Endothelial cell of umbilical vein (primary cell): Measurements from ENCODE around the gene FOXC1. TPM values are rescaled to one million over a fixed set of nuclear protein-coding genes. Genes with fewer than 3 reads are reported as not detected.

Experiments used
- BruUV-seq: library from RNA; stranded (reverse); fragments of 400-500 nt; replicated peaks from 2 replicates; lab custom pipeline; 2021; lab: Mats Ljungman, UMichigan
- CTCF ChIA-PET: fragments of 300-600, 350-600 bp; sonication (Branson Sonifier 250); formaldehyde crosslinking; loops from one replicate; lab custom pipeline; 2021; ENCODE audit warnings: antibody characterized with exemption, inconsistent platforms; lab: Charles Lee
- POLR2A ChIA-PET: fragments of 300-600, 350-600 bp; sonication (Branson Sonifier 250); formaldehyde crosslinking; loops from one replicate; lab custom pipeline; 2021; ENCODE audit warnings: antibody characterized with exemption, inconsistent platforms; lab: Charles Lee
- DNase-seq: peaks from one replicate; pipeline ENCODE4 v3.0.0-alpha.2; 2011; ENCODE audit warnings: low read depth, low spot score
- FAIRE-seq: peaks from 2 replicates; lab custom pipeline; 2011; peaks lifted over from hg19 to GRCh38; lab: Jason Lieb, UNC
- H2AFZ ChIP-seq: 2 replicates; pipeline ENCODE4 v1.6.0; 2012; ENCODE audit warnings: low read depth, low read length, control low read depth, inconsistent platforms
- H3K27ac ChIP-seq: 2 replicates; pipeline ENCODE4 v1.5.1; 2011; ENCODE audit warnings: low read depth, mild to moderate bottlenecking, control low read depth, low read length, moderate library complexity; ENCODE audit not compliant: insufficient read depth
- H3K27me3 ChIP-seq, 2 experiments: 2 replicates each; pipeline versions ENCODE4 v1.6.0 to v1.6.1; 2011; ENCODE audit warnings: low read length in 2 of 2, mixed read lengths in 1 of 2; ENCODE audit not compliant: control insufficient read depth in 2 of 2, insufficient read depth in 2 of 2
- H3K36me3 ChIP-seq, 2 experiments: 2 replicates in 1 of 2; 3 replicates in 1 of 2; pipeline ENCODE4 v1.5.1; 2011; ENCODE audit warnings: low read length in 2 of 2, mild to moderate bottlenecking in 1 of 2, moderate library complexity in 1 of 2; ENCODE audit not compliant: control insufficient read depth in 2 of 2, insufficient read depth in 2 of 2; ENCODE audit errors: extremely low read depth in 1 of 2
- H3K4me1 ChIP-seq: 3 replicates; pipeline ENCODE4 v1.5.1; 2011; ENCODE audit warnings: mild to moderate bottlenecking, low read length; ENCODE audit not compliant: control insufficient read depth, insufficient read depth; ENCODE audit errors: extremely low read depth
- H3K4me2 ChIP-seq: 2 replicates; pipeline ENCODE4 v1.6.1; 2011; ENCODE audit warnings: low read length, control low read depth, mixed read lengths; ENCODE audit not compliant: insufficient read depth
- H3K4me3 ChIP-seq, 3 experiments: fragments of 200-600 bp in 1 of 3; sonication (generic), shearing (Covaris generic) in 1 of 3; replicated peaks in 1 of 3; 2 replicates each; pipeline ENCODE4 v1.5.1; 2011 to 2016; ENCODE audit warnings: control low read depth in 3 of 3, low read length in 3 of 3, mild to moderate bottlenecking in 2 of 3, inconsistent platforms in 1 of 3, low read depth in 1 of 3, moderate library complexity in 1 of 3; ENCODE audit not compliant: insufficient read depth in 1 of 3
- H3K79me2 ChIP-seq: 2 replicates; pipeline ENCODE4 v1.6.0; 2012; ENCODE audit warnings: low read length, inconsistent platforms; ENCODE audit not compliant: control insufficient read depth, insufficient read depth
- H3K9ac ChIP-seq: replicated peaks from 2 replicates; pipeline ENCODE3; 2011; ENCODE audit warnings: low read length, control low read depth; ENCODE audit not compliant: insufficient read depth; ENCODE audit errors: extremely low read depth
- H3K9me1 ChIP-seq: replicated peaks from 3 replicates; pipeline ENCODE4 v1.6.0; 2011; ENCODE audit warnings: mild to moderate bottlenecking, low read length; ENCODE audit not compliant: control insufficient read depth, insufficient read depth; ENCODE audit errors: extremely low read depth
- H3K9me3 ChIP-seq: replicated peaks from 2 replicates; pipeline ENCODE4 v1.5.1; 2012; ENCODE audit warnings: low read length, inconsistent platforms; ENCODE audit not compliant: control insufficient read depth, insufficient read depth
- H4K20me1 ChIP-seq: replicated peaks from 2 replicates; pipeline ENCODE3; 2011; ENCODE audit warnings: mild to moderate bottlenecking, low read length; ENCODE audit not compliant: control insufficient read depth, insufficient read depth; ENCODE audit errors: extremely low read depth
- CTCF ChIP-seq, 2 donors: IDR thresholded peaks; 1 replicate in 1 of 2; 2 replicates in 1 of 2; pipeline ENCODE4 v1.5.1; 2011; ENCODE audit warnings: low read length in 2 of 2, mild to moderate bottlenecking in 2 of 2, moderate library complexity in 2 of 2, control low read depth in 1 of 2, inconsistent platforms in 1 of 2, low read depth in 1 of 2; ENCODE audit not compliant: insufficient read depth in 1 of 2; ENCODE audit errors: extremely low read depth in 1 of 2
- EZH2 ChIP-seq: IDR thresholded peaks from 2 replicates; pipeline ENCODE4 v1.6.1; 2012; ENCODE audit warnings: borderline replicate concordance, low read depth, mild to moderate bottlenecking, moderate library complexity, low read length, inconsistent platforms; ENCODE audit not compliant: severe bottlenecking
- FOS ChIP-seq: IDR thresholded peaks from 2 replicates; pipeline ENCODE4 v1.6.1; 2011; ENCODE audit warnings: mild to moderate bottlenecking, low read length, moderate library complexity, borderline replicate concordance; ENCODE audit not compliant: insufficient read depth
- GATA2 ChIP-seq: IDR thresholded peaks from 2 replicates; pipeline ENCODE4 v1.7.0; 2011; ENCODE audit warnings: low read depth, mild to moderate bottlenecking, moderate library complexity, mixed read lengths, low read length; ENCODE audit not compliant: insufficient read length, insufficient read depth
- JUN ChIP-seq: IDR thresholded peaks from 2 replicates; pipeline ENCODE4 v1.6.1; 2011; ENCODE audit warnings: borderline replicate concordance, low read depth; ENCODE audit not compliant: insufficient read length, insufficient read depth
- MAX ChIP-seq: IDR thresholded peaks from 2 replicates; pipeline ENCODE4 v1.6.1; 2011; ENCODE audit not compliant: insufficient read depth, insufficient read length
- MYC ChIP-seq: IDR thresholded peaks from one replicate; pipeline ENCODE4 v1.6.1; 2011; ENCODE audit warnings: mild to moderate bottlenecking, low read depth, low read length
- POLR2A ChIP-seq: IDR thresholded peaks from 2 replicates; pipeline ENCODE4 v1.6.1; 2012; ENCODE audit warnings: low read depth, mild to moderate bottlenecking, control low read depth, low read length
- POLR2AphosphoS5 ChIP-seq: IDR thresholded peaks from 2 replicates; pipeline ENCODE4 v1.6.1; 2012; ENCODE audit warnings: low read depth, mild to moderate bottlenecking, control low read depth, low read length, moderate library complexity; ENCODE audit not compliant: insufficient read depth
- dilution Hi-C: fragments of 300-500 bp; cut with MboI; formaldehyde crosslinking; loops from one replicate; pipeline ENCODE4 v1.15.0; 2019; ENCODE audit warnings: low sequenced_read_pairs; ENCODE audit not compliant: extremely low pct_ligation_motif_present
- intact Hi-C: fragments of 100-400 bp; cut with micrococcal nuclease; formaldehyde crosslinking; loops from one replicate; pipeline ENCODE4 v1.10.0; 2022
- polyA plus RNA-seq, 4 experiments: library from polyadenylated mRNA; depleted of rRNA in 3 of 4; stranded (reverse) in 3 of 4; unstranded in 1 of 4; fragments of >200 nt; gene quantifications; 2 replicates each; pipeline versions ENCODE4 v1.2.1 to v1.2.3, GENCODE V29; 2011 to 2012; ENCODE audit warnings: missing spikeins in 1 of 4
- total RNA-seq: library from RNA; stranded (reverse); gene quantifications from 2 replicates; pipeline ENCODE4 v1.2.3, GENCODE V29; 2021

FOXC1 gene
- total and polyA plus RNA-seq, 2 donors (not counting 3 experiments of a cell fraction or from before 2014, with no cell fraction given), result 6.4 to 16.4 TPM

GRCh38 chr6:1616701-1617463, 7.2 kb downstream of the FOXC1 start:
- Histone ChIP-seq H3K27me3 (no peaks in the 10 kb centered on the region), H3K9me3 (no peaks in the 10 kb centered on the region), H3K4me3 (no peak overlapping the region), H2AFZ (peak overlapping the region; percentile 3), H3K36me3 (no peaks in the 10 kb centered on the region), H3K4me2 (peak overlapping the region; percentile 40), H3K4me1 (peaks cover 39% of the 10 kb centered on the region), H3K79me2 (peaks cover 47% of the 10 kb centered on the region), H3K27ac (peak overlapping the region; percentile 14), H3K9me1 (no peaks in the 10 kb centered on the region), H4K20me1 (peaks cover 4% of the 10 kb centered on the region), H3K9ac (no peak overlapping the region)
- BruUV-seq, result no TSS peak
- ChIA-PET POLR2A (interaction anchor here (0.6 to 0.7 kb wide), 2 partner anchors 485 to 1024 kb away, joined by 3 read pairs; no protein-coding TSS in a partner anchor), CTCF (interaction anchor here (0.8 to 2.2 kb wide), 5 partner anchors 70 to 1017 kb away, joined by 3 to 12 read pairs (median 5); no protein-coding TSS in a partner anchor)
- DNase-seq (peak; percentile 65), FAIRE-seq (peak; percentile 18)
- intact Hi-C loops, result loop anchor here (5.0 to 10.0 kb wide), 3 partner anchors 410 to 1448 kb away; partner anchors contain the start of gene RIPK1
- no peak for TF ChIP-seq EZH2
- no peak for TF ChIP-seq MAX
- no peak for TF ChIP-seq JUN
- no peak for TF ChIP-seq MYC
- no peak for TF ChIP-seq CTCF (IDR thresholded peaks at IDR 0.05; ENCODE audit: extremely low read depth in 1 of 2, insufficient read depth in 1 of 2, low read depth in 1 of 2, low read length in 2 of 2)
- no peak for TF ChIP-seq GATA2
- TF ChIP-seq POLR2AphosphoS5, result no peak
- TF ChIP-seq POLR2A, result no peak
- TF ChIP-seq FOS, result no peak
- dilution Hi-C loops, result loop anchor here (25.0 kb wide), 1 partner anchor 495 kb away; no protein-coding TSS in a partner anchor
